Neutrophil (primary cell): Measurements from ENCODE around the gene CGB2.

Experiments
- H3K27ac ChIP-seq: fragments of 200-600 bp; sonication (generic); 2 replicates; pipeline ENCODE4 v1.5.1; 2016; ENCODE audit warnings: mild to moderate bottlenecking, moderate library complexity
- H3K27me3 ChIP-seq: fragments of 200-600 bp; sonication (generic); 2 replicates; pipeline ENCODE4 v1.6.0; 2016; ENCODE audit warnings: mild to moderate bottlenecking
- H3K36me3 ChIP-seq: fragments of 200-600 bp; sonication (generic); 2 replicates; pipeline ENCODE4 v1.5.1; 2017
- H3K4me1 ChIP-seq, 2 experiments: fragments of 200-600 bp in 1 of 2; sonication (generic) in 1 of 2; 1 replicate in 1 of 2; 2 replicates in 1 of 2; pipeline versions ENCODE4 v1.5.1 to v1.6.1; 2013 to 2016; ENCODE audit warnings: low read depth in 1 of 2, low read length in 1 of 2, mild to moderate bottlenecking in 1 of 2, moderate library complexity in 1 of 2; ENCODE audit not compliant: control insufficient read depth in 1 of 2, insufficient read depth in 1 of 2
- H3K4me3 ChIP-seq, 2 experiments: fragments of 200-600 bp in 1 of 2; sonication (generic) in 1 of 2; 1 replicate in 1 of 2; 2 replicates in 1 of 2; pipeline ENCODE4 v1.5.1; 2013 to 2016; ENCODE audit warnings: low read depth in 1 of 2, low read length in 1 of 2, mild to moderate bottlenecking in 1 of 2, moderate library complexity in 1 of 2
- H3K9me3 ChIP-seq: fragments of 200-600 bp; sonication (generic); 2 replicates; pipeline ENCODE4 v1.5.1; 2016
- CTCF ChIP-seq: fragments of 200-600 bp; sonication (generic); IDR thresholded peaks from 2 replicates; pipeline ENCODE4 v1.5.1; 2016; ENCODE audit warnings: antibody characterized with exemption

CGB2 gene

DNA sequence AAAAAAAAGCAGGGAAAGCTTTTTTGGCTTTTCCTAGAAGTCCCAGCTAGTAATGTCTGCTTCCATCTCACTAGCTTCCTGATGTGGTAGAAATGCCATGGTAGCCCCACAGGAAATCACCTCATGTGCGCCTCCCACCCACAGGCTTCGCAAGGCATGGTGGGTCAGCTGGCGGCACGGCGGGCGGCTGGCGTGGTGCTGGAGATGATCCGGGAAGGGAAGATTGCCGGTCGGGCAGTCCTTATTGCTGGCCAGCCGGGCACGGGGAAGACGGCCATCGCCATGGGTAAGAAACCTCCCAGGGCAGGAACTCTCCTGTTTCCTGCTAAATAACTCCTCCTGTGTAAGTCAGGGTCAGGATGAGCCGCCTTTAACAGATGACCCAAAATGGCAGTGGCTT is 27.6 kb upstream of the CGB2 start:
- Histone ChIP-seq H3K36me3 (peaks cover 47% of the 10 kb centered on the region), H3K4me3 (no peak overlapping the region), H3K27ac (no peak overlapping the region), H3K9me3 (no peaks in the 10 kb centered on the region), H3K4me1 (no peaks in the 10 kb centered on the region), H3K27me3 (no peaks in the 10 kb centered on the region)
- no peak for TF ChIP-seq CTCF

DNA sequence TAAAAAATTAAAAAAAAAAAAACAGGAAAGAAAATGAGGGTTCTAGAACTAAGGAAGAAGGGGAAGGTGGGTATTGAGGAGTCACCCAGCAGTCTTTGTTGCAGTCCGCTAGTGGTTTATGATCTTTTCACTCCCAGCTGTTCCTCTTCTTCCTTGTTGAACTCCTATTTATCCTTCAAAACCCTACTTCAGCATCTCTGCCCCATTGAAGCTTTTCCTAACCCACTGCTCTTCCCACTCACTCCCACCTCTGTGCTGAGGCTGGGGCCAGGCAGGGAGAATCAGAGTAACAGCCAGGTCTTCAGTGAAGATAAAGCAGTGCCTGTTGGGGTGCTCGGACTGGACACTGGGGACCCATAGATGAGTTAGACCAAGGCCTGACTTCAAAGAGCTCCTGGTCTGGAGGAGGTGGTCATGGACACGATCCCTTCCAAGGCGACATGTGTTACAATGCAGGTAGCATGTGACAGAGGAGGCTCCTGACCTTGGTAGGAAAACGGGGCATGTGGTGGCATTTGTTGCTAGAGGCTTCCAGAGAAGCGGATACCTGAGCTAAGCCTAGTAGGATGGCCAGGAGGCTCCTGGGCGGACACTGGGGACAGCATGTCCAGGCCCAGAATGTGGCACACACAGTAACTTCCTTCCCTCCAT is 26.6 kb upstream of the CGB2 start:
- TF ChIP-seq CTCF = no peak
- Histone ChIP-seq H3K36me3 (peaks cover 56% of the 10 kb centered on the region), H3K27me3 (no peaks in the 10 kb centered on the region)

GRCh38 chr19:49006905-49007304 is 24.8 kb upstream of the CGB2 start:
- H3K36me3 ChIP-seq = peaks cover 75% of the 10 kb centered on the region
- no peaks in the 10 kb centered on the region for H3K9me3 ChIP-seq
- no peak for TF ChIP-seq CTCF
- no peaks in the 10 kb centered on the region for H3K4me1 ChIP-seq
- H3K27ac ChIP-seq = no peak overlapping the region
- H3K4me3 ChIP-seq = no peak overlapping the region
- H3K27me3 ChIP-seq = no peaks in the 10 kb centered on the region

More for the DNA sequence above, 26.6 kb upstream of the CGB2 start:
- Histone ChIP-seq H3K9me3 (no peaks in the 10 kb centered on the region), H3K4me1 (no peaks in the 10 kb centered on the region), H3K27ac (no peak overlapping the region), H3K4me3 (no peak overlapping the region)

DNA sequence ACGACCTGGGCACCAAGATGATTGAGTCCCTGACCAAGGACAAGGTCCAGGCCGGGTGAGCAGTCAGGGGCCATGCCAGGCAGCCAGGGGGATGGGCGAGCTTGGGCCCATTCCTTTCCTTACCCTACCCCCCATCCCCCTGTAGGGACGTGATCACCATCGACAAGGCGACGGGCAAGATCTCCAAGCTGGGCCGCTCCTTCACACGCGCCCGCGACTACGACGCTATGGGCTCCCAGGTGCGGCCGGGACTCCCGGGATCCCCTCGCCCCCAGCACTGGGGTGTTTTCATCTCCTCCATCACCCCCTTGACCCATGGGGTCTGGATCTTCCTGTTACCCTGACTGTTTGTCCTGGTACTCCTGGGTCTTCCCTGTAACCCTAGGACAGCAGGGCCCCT is 21.9 kb upstream of the CGB2 start:
- Histone ChIP-seq H3K27ac (no peak overlapping the region), H3K27me3 (no peaks in the 10 kb centered on the region), H3K4me3 (no peak overlapping the region), H3K9me3 (no peaks in the 10 kb centered on the region), H3K4me1 (no peaks in the 10 kb centered on the region), H3K36me3 (peaks cover 77% of the 10 kb centered on the region)
- TF ChIP-seq CTCF = no peak

- Histone ChIP-seq H3K4me1 (no peaks in the 10 kb centered on the region), H3K4me3 (no peak overlapping the region), H3K36me3 (peaks cover 78% of the 10 kb centered on the region), H3K27me3 (no peaks in the 10 kb centered on the region), H3K27ac (no peak overlapping the region), H3K9me3 (no peaks in the 10 kb centered on the region)
- no peak for TF ChIP-seq CTCF
Observed at GRCh38 chr19:49010453-49010852, 21.2 kb upstream of the CGB2 start.
